Fibroblast of peridontal ligament (primary cell): ENCODE measurements around the gene HTRA1.

Source experiments
- DNase-seq: peaks from one replicate; pipeline ENCODE4 v3.0.0-alpha.2; 2010; ENCODE audit errors: extremely low read depth

HTRA1 gene

GRCh38 chr10:122461367-122461728, at the start of gene HTRA1:
HTRA1 (plus strand) TSS chr10:122461553; CDS start chr10:122461653, 100 bp downstream.
- peak; percentile 65 for DNase-seq

- DNase-seq, result no peak
Observed at GRCh38 chr10:122413327-122413726, 48.0 kb upstream of the HTRA1 start.

- peak; percentile 42 for DNase-seq
Observed at GRCh38 chr10:122417667-122418066, 43.7 kb upstream of the HTRA1 start.

- no peak for DNase-seq
Observed at GRCh38 chr10:122419016-122419415, 42.3 kb upstream of the HTRA1 start.

- DNase-seq, result peak; percentile 86
Observed at GRCh38 chr10:122419876-122420623, 41.3 kb upstream of the HTRA1 start.

- DNase-seq, result no peak
Observed at GRCh38 chr10:122420624-122421007, 40.7 kb upstream of the HTRA1 start.

GRCh38 chr10:122421054-122421625, 40.2 kb upstream of the HTRA1 start:
- no peak for DNase-seq

- DNase-seq, result no peak
Observed at GRCh38 chr10:122421742-122422141, 39.6 kb upstream of the HTRA1 start.

- DNase-seq, result no peak
Observed at GRCh38 chr10:122422266-122422989, 38.9 kb upstream of the HTRA1 start.

GRCh38 chr10:122424059-122424458, 37.3 kb upstream of the HTRA1 start:
- DNase-seq, result no peak

GRCh38 chr10:122426829-122427228, 34.5 kb upstream of the HTRA1 start:
- no peak for DNase-seq

- DNase-seq, result no peak
Observed at GRCh38 chr10:122427280-122427679, 34.1 kb upstream of the HTRA1 start.

- DNase-seq, result peak; percentile 81
Observed at GRCh38 chr10:122435212-122435827, 26.0 kb upstream of the HTRA1 start.

GRCh38 chr10:122441961-122442360, 19.4 kb upstream of the HTRA1 start:
- no peak for DNase-seq

- DNase-seq, result no peak
Observed at GRCh38 chr10:122445469-122445868, 15.9 kb upstream of the HTRA1 start.

- no peak for DNase-seq
Observed at GRCh38 chr10:122445904-122446303, 15.4 kb upstream of the HTRA1 start.

GRCh38 chr10:122446668-122447423, 14.5 kb upstream of the HTRA1 start:
- no peak for DNase-seq

GRCh38 chr10:122448600-122448999, 12.8 kb upstream of the HTRA1 start:
- no peak for DNase-seq

GRCh38 chr10:122449153-122449552, 12.2 kb upstream of the HTRA1 start:
- DNase-seq, result no peak

- DNase-seq, result no peak
Observed at GRCh38 chr10:122450353-122450990, 10.9 kb upstream of the HTRA1 start.

GRCh38 chr10:122454071-122454470, 7.3 kb upstream of the HTRA1 start:
- no peak for DNase-seq
